Measurements from ENCODE around the gene SNCAIP. TPM values are rescaled to one million over a fixed set of nuclear protein-coding genes. Genes with fewer than 3 reads are reported as not detected.
A peak's percentile ranks its signal among the peaks of the same experiment; 100 is the strongest.

Gene SNCAIP
- total RNA-seq, 1 experiment from 2014 or later, result 3.0 TPM

DNA sequence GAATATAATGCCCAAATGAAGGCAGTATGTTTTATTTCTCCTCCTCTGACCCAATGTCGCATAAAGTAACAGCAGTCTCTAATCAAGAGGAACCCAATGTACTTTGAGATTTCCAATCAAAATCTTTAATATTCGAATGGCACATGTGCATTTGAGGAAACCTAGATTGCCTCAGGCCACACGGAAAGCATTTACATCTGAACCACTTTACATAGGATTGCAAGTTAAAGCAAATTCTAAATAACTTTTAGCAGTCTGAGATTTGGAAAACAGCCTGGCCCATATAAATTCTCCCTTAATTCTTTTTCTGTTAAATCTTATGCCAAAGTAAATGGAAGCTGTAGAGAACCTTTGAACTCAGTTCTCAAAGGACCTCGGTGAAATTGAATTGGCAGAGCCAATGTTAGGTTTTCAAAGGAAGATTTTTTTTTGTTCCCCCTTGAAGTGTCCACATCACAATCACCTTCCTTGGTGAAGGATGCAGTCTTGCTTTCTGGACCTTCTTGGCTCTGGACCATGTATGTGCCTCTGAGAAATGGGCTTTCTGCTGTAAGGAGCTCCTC is 57.3 kb downstream of the SNCAIP start:
- no peak overlapping the region for H2BK15ac ChIP-seq (ENCODE audit: low read depth, low read length)
- no peaks in the 10 kb centered on the region for H3K23me2 ChIP-seq (ENCODE audit: insufficient read length, low read depth, low read length, poor library complexity, severe bottlenecking)
- no peak overlapping the region for H4K8ac ChIP-seq (replicated peaks; ENCODE audit: insufficient read length, low read depth, low read length)
- WGBS (ENCODE audit: extremely low coverage, insufficient read length, low lambda C conversion rate), result no CpG with 5 or more reads among the region's 4 CpGs
- no peaks in the 10 kb centered on the region for H3K79me1 ChIP-seq (ENCODE audit: insufficient read depth, low read depth, low read length, poor library complexity, severe bottlenecking)
- no peaks in the 10 kb centered on the region for H3K9me3 ChIP-seq (ENCODE audit: control insufficient read depth, low read depth, low read length)
- no peak overlapping the region for H2AFZ ChIP-seq (ENCODE audit: low read length)
- peaks cover 8% of the 10 kb centered on the region; the same call in 1 of the 2 replicates for H3K4me1 ChIP-seq (ENCODE audit: insufficient read depth, low read length)
- no peak overlapping the region for H2BK12ac ChIP-seq (ENCODE audit: insufficient read length, low read depth, low read length)
- H3K27ac ChIP-seq (ENCODE audit: insufficient read length, low read depth, low read length), result no peak overlapping the region
- no peak overlapping the region for H2AK5ac ChIP-seq (ENCODE audit: insufficient read length, low read length)
- peak overlapping the region in 1 of 3 experiments; percentile 62; a peak in 1 of 7 replicates for H3K27ac Mint-ChIP-seq
- no peak overlapping the region for H2BK5ac ChIP-seq (ENCODE audit: insufficient read length, low read length)
- no peak overlapping the region for H3T11ph ChIP-seq (ENCODE audit: low read length)
- no peak overlapping the region for H3K14ac ChIP-seq (ENCODE audit: insufficient read depth, low read length)
- no peak overlapping the region for H3K18ac ChIP-seq (ENCODE audit: insufficient read length, low read depth, low read length)
- no peak overlapping the region for H3K9ac ChIP-seq (ENCODE audit: extremely low read depth, insufficient read length, low read length)
- no peaks in the 10 kb centered on the region for H3K36me3 Mint-ChIP-seq (ENCODE audit: insufficient read depth in 1 of 3, low read depth in 3 of 3)
- no peak overlapping the region for H3K4me2 ChIP-seq (ENCODE audit: insufficient read depth, insufficient read length, low read length)
- H4K5ac ChIP-seq (ENCODE audit: insufficient read length, low read depth, low read length), result no peak overlapping the region
- no peaks in the 10 kb centered on the region for H3K9me3 Mint-ChIP-seq
- H2BK20ac ChIP-seq (ENCODE audit: low read depth, low read length, poor library complexity, severe bottlenecking), result no peak overlapping the region
- no peak overlapping the region for H3K23ac ChIP-seq (ENCODE audit: insufficient read length, low read depth, low read length)
- DNase-seq, result no peak
- no peak overlapping the region for H4K91ac ChIP-seq (ENCODE audit: insufficient read length, low read depth, low read length)
- H3K27me3 Mint-ChIP-seq (ENCODE audit: low read depth), result peaks cover 2% of the 10 kb centered on the region; the same call in 1 of the 2 replicates
- H4K20me1 ChIP-seq (ENCODE audit: control insufficient read depth, insufficient read depth, insufficient read length), result no peaks in the 10 kb centered on the region
- no peaks in the 10 kb centered on the region for H3K79me2 ChIP-seq (ENCODE audit: insufficient read depth, low read length)
- no peak overlapping the region for H3K4ac ChIP-seq (ENCODE audit: low read depth, low read length)
- H3K4me1 Mint-ChIP-seq, result peaks cover 20 to 24% of the 10 kb centered on the region in 2 experiments
- H3K4me3 Mint-ChIP-seq, result peak overlapping the region in 1 of 2 experiments; percentile 10; a peak in 1 of 5 replicates
- no peak overlapping the region for H3K56ac ChIP-seq (ENCODE audit: insufficient read length, low read depth, low read length)
- no peaks in the 10 kb centered on the region for H3K27me3 ChIP-seq (ENCODE audit: insufficient read depth, low read length)
- TF ChIP-seq, protein P1, sequence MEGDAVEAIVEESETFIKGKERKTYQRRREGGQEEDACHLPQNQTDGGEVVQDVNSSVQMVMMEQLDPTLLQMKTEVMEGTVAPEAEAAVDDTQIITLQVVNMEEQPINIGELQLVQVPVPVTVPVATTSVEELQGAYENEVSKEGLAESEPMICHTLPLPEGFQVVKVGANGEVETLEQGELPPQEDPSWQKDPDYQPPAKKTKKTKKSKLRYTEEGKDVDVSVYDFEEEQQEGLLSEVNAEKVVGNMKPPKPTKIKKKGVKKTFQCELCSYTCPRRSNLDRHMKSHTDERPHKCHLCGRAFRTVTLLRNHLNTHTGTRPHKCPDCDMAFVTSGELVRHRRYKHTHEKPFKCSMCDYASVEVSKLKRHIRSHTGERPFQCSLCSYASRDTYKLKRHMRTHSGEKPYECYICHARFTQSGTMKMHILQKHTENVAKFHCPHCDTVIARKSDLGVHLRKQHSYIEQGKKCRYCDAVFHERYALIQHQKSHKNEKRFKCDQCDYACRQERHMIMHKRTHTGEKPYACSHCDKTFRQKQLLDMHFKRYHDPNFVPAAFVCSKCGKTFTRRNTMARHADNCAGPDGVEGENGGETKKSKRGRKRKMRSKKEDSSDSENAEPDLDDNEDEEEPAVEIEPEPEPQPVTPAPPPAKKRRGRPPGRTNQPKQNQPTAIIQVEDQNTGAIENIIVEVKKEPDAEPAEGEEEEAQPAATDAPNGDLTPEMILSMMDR (conservative IDR thresholded peaks at IDR 0.05), result no peak
- H2BK120ac ChIP-seq (ENCODE audit: low read depth, low read length, poor library complexity, severe bottlenecking), result no peak overlapping the region
